Rectal smooth muscle tissue (tissue), 1 donor: Measurements from ENCODE around the gene SH2D1B.
"Not testable (repeated sequence)": the region's sequence is repeated elsewhere in the genome, so short reads cannot be mapped to it uniquely, and the experiment has no call there.

Experiments used
- H3K27ac ChIP-seq: one replicate; pipeline ENCODE4 v1.7.0; 2013; ENCODE audit warnings: low read depth, low read length, inconsistent platforms
- H3K27me3 ChIP-seq: one replicate; pipeline ENCODE4 v1.7.0; 2013; ENCODE audit warnings: low read length; ENCODE audit not compliant: control insufficient read depth, insufficient read depth
- H3K36me3 ChIP-seq: one replicate; pipeline ENCODE4 v1.7.0; 2013; ENCODE audit warnings: low read length; ENCODE audit not compliant: control insufficient read depth, insufficient read depth
- H3K4me1 ChIP-seq: one replicate; pipeline ENCODE4 v1.7.0; 2013; ENCODE audit warnings: low read length; ENCODE audit not compliant: control insufficient read depth, insufficient read depth
- H3K4me3 ChIP-seq: one replicate; pipeline ENCODE4 v1.7.0; 2013; ENCODE audit warnings: low read length
- H3K9ac ChIP-seq: one replicate; pipeline ENCODE4 v1.7.0; 2013; ENCODE audit warnings: low read length

SH2D1B gene

DNA sequence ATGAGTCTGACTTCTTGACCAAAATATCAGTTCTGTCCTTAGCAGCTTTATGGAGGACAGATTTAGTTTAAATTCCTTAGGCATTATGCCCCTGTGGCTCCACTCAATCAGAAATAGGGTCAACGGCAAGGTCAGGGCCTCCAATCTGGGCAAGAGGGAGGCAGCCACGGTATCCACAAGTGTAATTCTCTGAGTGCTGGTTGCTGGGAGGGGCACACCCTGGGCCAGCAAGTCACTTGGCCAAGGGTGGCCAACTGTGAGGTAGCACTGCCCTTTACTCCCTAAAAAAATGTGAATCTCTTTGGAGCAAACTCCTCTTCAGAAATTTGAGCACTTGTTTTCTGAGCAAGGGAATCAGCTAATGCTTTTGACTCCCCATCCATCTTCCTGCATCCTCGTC lies 48.1 kb downstream of the SH2D1B start:
- H3K9ac ChIP-seq: no peak overlapping the region
- H3K36me3 ChIP-seq: no peaks in the 10 kb centered on the region
- H3K27ac ChIP-seq: no peak overlapping the region
- no peak overlapping the region for H3K4me3 ChIP-seq
- H3K27me3 ChIP-seq: no peaks in the 10 kb centered on the region
- no peaks in the 10 kb centered on the region for H3K4me1 ChIP-seq

DNA sequence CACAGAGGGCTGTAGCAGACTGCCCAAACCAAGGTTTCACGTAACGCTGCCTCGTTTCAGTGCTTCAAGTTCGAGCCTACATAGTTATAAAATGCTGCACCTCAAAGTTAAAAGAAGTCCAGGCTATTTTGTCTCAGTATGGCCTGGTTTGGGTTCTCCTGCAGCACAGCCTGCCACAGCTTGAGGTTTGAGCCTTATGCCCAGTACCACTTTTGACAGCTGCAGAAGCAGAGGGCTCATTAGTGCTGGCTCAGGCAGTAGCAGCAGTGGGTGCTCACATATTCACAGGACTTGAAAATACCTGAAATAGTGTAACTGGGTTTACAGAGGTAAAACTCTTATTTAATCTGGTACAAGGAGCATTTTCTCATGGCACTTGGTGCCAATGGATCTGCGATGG lies 50.6 kb downstream of the SH2D1B start:
- no peaks in the 10 kb centered on the region for H3K4me1 ChIP-seq
- no peak overlapping the region for H3K27ac ChIP-seq
- H3K9ac ChIP-seq: no peak overlapping the region
- H3K36me3 ChIP-seq: no peaks in the 10 kb centered on the region
- H3K27me3 ChIP-seq: no peaks in the 10 kb centered on the region
- no peak overlapping the region for H3K4me3 ChIP-seq

DNA sequence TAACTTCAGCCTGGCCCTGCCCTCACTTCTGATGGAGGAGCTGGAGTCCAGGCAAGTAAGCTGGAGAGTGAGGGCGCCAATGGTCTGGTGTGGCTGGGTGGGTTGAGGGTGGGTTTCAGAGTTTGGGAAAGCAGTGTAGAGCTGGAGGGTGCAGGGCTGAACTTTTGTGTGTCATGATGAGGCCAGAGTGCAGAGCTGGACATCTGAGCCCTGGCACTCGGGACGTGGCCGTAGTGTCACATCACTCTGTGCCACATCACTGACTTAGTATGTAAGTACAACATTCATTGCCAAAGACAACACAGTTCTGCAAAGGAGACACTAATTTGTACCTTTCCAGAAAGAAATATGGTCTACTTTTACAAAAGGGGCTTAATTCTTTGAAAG lies 51.1 kb downstream of the SH2D1B start:
- Histone ChIP-seq H3K27ac (no peak overlapping the region), H3K9ac (no peak overlapping the region), H3K4me3 (no peak overlapping the region), H3K4me1 (no peaks in the 10 kb centered on the region), H3K36me3 (no peaks in the 10 kb centered on the region), H3K27me3 (no peaks in the 10 kb centered on the region)

GRCh38 chr1:162360237-162360873 lies 51.6 kb downstream of the SH2D1B start:
- H3K4me3 ChIP-seq: no peak overlapping the region
- H3K36me3 ChIP-seq: no peaks in the 10 kb centered on the region
- no peaks in the 10 kb centered on the region for H3K27me3 ChIP-seq
- H3K4me1 ChIP-seq: no peaks in the 10 kb centered on the region
- H3K9ac ChIP-seq: no peak overlapping the region
- no peak overlapping the region for H3K27ac ChIP-seq

- Histone ChIP-seq H3K4me3 (no peak overlapping the region), H3K4me1 (no peaks in the 10 kb centered on the region), H3K36me3 (no peaks in the 10 kb centered on the region), H3K27me3 (no peaks in the 10 kb centered on the region), H3K27ac (no peak overlapping the region), H3K9ac (no peak overlapping the region)
Measured at GRCh38 chr1:162359523-162360236, 52.3 kb downstream of the SH2D1B start.

- no peaks in the 10 kb centered on the region for H3K36me3 ChIP-seq
- H3K9ac ChIP-seq: no peak overlapping the region
- H3K4me3 ChIP-seq: no peak overlapping the region
- H3K27ac ChIP-seq: no peak overlapping the region
- no peaks in the 10 kb centered on the region for H3K4me1 ChIP-seq
- H3K27me3 ChIP-seq: no peaks in the 10 kb centered on the region
Measured at GRCh38 chr1:162358928-162359327, 53.0 kb downstream of the SH2D1B start.

GRCh38 chr1:162357681-162358266 lies 54.2 kb downstream of the SH2D1B start:
- no peaks in the 10 kb centered on the region for H3K4me1 ChIP-seq
- H3K27me3 ChIP-seq: no peaks in the 10 kb centered on the region
- H3K36me3 ChIP-seq: no peaks in the 10 kb centered on the region
- no peak overlapping the region for H3K27ac ChIP-seq
- H3K9ac ChIP-seq: no peak overlapping the region
- H3K4me3 ChIP-seq: no peak overlapping the region

DNA sequence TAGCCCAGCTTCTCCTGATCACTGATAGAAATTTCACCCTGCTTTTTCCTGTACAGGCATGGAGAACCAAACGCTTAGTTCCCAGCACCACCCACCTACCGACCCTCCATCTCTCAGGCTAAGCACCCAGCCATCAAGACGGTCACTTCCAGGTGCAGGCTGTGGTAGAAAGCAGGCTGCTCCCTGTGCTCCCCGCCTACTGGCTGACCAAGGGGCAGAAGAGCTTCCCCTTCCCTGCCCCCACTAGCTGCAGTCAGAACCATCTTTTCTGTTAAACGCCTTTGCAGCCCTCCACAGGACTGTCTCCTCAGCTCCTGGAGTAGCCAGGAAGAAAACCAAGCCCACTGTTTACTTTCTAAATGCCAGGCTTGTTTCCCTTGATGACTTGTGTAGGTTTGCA lies 58.2 kb downstream of the SH2D1B start:
- Histone ChIP-seq H3K4me3 (no peak overlapping the region), H3K27ac (no peak overlapping the region), H3K36me3 (no peaks in the 10 kb centered on the region), H3K4me1 (no peaks in the 10 kb centered on the region), H3K27me3 (no peaks in the 10 kb centered on the region), H3K9ac (no peak overlapping the region)

GRCh38 chr1:162353078-162353477 lies 58.9 kb downstream of the SH2D1B start:
- Histone ChIP-seq H3K27ac (no peak overlapping the region), H3K9ac (no peak overlapping the region), H3K4me3 (no peak overlapping the region), H3K36me3 (no peaks in the 10 kb centered on the region), H3K27me3 (no peaks in the 10 kb centered on the region), H3K4me1 (no peaks in the 10 kb centered on the region)

GRCh38 chr1:162351874-162352273 lies 60.1 kb downstream of the SH2D1B start:
- not testable (repeated sequence) for H3K27me3 ChIP-seq, H3K9ac ChIP-seq, H3K4me3 ChIP-seq, H3K27ac ChIP-seq, H3K4me1 ChIP-seq, H3K36me3 ChIP-seq

GRCh38 chr1:162351246-162351842 lies 60.6 kb downstream of the SH2D1B start:
- no peak overlapping the region for H3K4me3 ChIP-seq
- H3K27me3 ChIP-seq: no peaks in the 10 kb centered on the region
- no peak overlapping the region for H3K9ac ChIP-seq
- H3K36me3 ChIP-seq: no peaks in the 10 kb centered on the region
- no peaks in the 10 kb centered on the region for H3K4me1 ChIP-seq
- no peak overlapping the region for H3K27ac ChIP-seq

- Histone ChIP-seq H3K36me3 (no peaks in the 10 kb centered on the region), H3K4me3 (no peak overlapping the region), H3K9ac (no peak overlapping the region), H3K4me1 (no peaks in the 10 kb centered on the region), H3K27me3 (no peaks in the 10 kb centered on the region), H3K27ac (no peak overlapping the region)
Measured at GRCh38 chr1:162349635-162350330, 62.2 kb downstream of the SH2D1B start.
